GM21423 (cell line): Measurements from ENCODE around the gene PDIK1L.

Experiments used
- ATAC-seq: cut with Tn5 transposase; IDR thresholded peaks from one replicate; pipeline ENCODE4 v1.9.1; 2021; ENCODE audit warnings: mild to moderate bottlenecking, moderate library complexity; ENCODE audit not compliant: unreplicated experiment

The PDIK1L gene

GRCh38 chr1:26153966-26154532 lies 42.4 kb downstream of the PDIK1L start:
- no peak for ATAC-seq

GRCh38 chr1:26154750-26155149 lies 43.1 kb downstream of the PDIK1L start:
- ATAC-seq = no peak

- no peak for ATAC-seq
Measured at GRCh38 chr1:26155370-26156284, 44.0 kb downstream of the PDIK1L start.

DNA sequence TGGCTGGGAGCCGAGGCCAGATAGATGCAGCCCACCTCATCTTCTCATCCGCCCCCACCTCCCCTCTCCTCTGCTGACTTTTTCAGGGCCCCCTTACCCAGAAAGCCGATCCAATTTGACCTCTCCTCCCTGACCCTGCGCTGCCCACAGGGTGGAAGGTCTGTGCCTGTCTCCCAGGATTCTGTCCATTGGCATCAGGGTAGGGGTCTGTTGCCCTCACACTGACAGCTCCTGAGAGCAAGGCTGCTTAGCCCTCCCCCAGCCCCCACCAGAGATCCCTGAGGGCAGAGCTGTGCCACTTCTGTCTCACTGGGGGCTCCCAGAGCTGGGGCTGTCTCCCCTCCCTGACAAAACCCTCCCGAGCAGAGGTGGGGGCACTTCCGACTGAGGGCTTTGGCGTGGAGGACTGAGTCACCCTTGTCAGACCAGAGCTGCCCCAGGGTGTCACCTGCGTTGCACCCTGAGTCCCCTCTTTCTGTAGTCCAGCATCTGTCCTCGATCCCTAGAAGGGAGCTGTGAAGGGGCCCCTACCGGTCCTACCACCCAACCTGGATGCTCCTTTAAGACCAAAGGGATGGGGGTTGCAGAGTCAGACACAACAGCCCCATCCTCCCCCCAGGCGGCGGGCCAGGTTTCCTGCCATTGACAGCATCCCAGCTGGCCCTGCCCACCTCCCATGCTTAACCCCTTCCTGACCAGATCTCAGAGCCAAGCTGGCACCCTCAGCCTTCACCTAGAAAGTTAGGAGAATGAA lies 44.8 kb downstream of the PDIK1L start:
- ATAC-seq = no peak

DNA sequence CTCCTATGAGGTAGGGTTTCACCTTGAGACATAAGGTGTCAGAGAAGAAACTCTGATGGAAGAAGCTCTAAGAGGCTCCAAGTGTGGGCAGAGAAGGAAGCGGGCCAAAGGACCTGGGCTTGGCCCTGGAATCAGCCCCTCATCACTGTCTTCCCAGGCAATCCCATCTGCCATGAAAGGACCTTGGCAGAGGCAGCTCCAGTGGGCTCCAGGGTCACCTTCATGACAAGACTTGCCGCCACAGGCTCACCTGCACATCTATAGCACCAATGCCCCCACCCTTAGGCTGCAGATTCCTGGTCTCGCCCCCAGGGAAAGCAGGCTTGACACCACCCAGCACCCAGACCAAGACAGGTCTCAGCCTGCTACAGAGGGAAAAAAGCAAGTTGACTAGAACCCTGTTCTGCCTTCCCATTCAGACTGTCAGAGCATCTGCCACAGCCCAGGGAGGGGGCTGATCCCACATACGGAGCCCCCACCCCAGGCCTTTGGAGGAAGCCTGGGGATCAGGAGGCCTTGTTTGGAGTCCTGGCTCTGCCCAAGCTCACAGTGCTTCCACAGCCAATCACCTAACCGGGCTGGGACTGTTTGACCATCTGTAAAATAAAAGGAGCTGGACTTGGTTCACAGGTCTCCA lies 46.8 kb downstream of the PDIK1L start:
- ATAC-seq = no peak

- no peak for ATAC-seq
Measured at GRCh38 chr1:26158908-26159742, 47.5 kb downstream of the PDIK1L start, which contains the start of gene FAM110D. TSS of gene FAM110D (plus strand) at chr1:26159079. CDS start at chr1:26161292, 2,213 bp downstream.

- no peak for ATAC-seq
Measured at GRCh38 chr1:26159743-26160039, 48.1 kb downstream of the PDIK1L start.

DNA sequence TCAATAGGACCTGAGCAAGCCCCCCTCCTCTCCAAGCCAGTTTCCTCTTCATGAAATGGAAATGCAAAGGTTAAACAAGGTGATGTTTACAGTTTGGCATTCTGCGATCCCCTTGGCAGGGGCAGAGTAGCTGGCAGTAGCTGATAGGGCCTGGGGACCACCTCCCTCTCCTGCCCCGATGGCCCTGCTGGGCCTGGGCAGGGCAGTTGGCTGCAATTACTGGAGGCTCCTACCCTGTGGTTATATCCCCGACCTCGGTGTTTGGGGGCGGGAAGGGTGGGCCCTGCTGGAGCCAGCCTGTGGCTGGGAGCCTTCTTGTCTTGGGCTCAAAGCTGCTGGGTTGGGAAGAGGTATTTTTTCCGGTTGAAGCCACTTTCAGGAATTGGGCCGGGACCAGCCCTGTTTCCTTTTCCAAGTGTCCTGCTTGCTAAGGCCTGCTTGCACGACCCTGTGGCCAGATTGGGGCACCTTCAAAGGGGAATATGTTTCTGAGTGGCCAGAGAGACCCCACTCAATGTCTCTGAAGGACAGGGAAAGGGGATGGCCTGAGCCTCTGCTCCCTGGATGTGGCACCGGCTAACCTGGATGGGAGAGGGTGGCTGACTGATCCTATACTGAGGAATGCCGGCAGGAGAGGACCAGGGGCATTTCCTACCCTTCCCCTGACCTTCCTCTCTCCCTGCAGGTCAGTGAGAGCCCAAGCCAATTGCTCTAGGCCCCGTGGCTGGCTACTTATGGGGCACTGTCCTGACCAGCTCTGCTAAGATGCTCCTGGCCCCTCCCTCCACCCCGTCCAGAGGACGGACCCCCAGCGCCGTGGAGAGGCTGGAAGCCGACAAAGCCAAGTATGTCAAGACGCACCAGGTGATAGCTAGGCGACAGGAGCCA lies 49.1 kb downstream of the PDIK1L start:
- ATAC-seq = no peak

DNA sequence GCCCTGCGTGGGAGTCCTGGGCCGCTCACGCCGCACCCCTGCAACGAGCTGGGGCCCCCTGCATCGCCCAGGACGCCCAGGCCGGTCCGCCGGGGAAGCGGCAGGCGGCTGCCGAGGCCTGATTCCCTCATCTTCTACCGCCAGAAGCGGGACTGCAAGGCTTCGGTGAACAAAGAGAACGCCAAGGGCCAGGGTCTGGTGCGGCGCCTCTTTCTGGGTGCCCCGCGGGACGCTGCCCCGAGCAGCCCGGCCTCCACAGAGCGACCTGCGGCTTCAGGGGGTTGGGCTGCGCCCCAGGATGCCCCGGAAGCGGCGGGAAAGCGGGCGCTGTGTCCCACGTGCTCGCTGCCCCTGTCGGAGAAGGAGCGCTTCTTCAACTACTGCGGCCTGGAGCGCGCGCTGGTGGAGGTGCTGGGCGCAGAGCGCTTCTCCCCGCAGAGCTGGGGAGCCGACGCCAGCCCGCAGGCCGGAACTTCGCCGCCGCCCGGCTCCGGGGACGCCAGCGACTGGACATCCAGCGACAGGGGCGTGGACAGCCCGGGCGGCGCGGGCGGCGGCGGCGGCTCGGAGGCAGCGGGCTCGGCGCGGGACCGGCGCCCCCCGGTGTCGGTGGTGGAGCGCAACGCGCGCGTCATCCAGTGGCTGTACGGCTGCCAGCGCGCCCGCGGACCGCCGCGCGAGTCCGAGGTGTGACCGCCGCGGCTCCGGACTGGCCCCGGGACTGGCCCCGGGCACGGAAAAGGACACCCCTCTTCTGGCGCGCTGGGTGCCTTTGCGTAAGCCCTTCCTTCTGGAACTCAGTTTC lies 50.0 kb downstream of the PDIK1L start:
- ATAC-seq = no peak

DNA sequence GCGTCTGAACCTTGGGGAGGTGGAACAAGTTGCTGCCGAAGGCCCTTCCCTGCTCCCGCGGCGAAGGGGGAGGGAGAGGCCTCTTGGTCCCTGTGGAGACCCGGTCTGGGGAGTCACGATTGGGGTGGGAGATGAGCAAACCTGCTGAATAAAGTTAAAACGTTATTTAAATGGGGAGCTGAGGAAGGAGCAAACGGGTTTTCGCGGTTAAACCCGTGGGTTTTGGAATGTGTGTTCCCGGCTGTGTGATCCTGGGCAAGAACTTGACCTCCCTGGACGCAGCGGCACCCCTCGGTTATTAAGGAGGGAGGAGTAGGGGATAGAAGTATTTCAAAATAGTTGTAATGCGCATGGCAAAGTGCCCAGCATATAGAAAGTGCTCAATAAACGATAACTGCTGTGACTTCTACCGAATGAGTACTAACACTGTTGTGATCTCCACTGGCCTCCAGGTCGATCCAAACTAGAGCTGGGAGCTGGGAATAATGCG lies 50.6 kb downstream of the PDIK1L start:
- no peak for ATAC-seq

DNA sequence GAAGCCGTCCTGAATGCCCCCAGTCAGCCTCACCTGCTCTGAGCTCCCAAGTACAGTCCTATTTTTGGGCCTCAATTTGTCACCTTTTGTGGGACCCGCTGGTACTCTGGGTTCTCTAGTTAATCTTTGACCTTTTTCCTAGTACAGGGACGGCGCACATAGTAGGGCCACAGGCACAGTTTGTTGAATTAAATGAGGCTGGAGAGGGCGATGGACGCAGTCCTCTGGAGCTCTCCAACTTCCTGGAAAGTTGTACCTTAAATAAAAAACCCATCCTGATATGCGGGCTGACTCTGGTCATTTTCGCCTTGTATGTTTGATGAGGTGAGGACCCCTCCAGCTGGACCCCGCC lies 52.0 kb downstream of the PDIK1L start:
- ATAC-seq = no peak

GRCh38 chr1:26164036-26164860 lies 52.6 kb downstream of the PDIK1L start:
- no peak for ATAC-seq

GRCh38 chr1:26164861-26165842 lies 53.5 kb downstream of the PDIK1L start:
- ATAC-seq = no peak

- ATAC-seq = no peak
Measured at GRCh38 chr1:26166719-26167281, 55.2 kb downstream of the PDIK1L start.

DNA sequence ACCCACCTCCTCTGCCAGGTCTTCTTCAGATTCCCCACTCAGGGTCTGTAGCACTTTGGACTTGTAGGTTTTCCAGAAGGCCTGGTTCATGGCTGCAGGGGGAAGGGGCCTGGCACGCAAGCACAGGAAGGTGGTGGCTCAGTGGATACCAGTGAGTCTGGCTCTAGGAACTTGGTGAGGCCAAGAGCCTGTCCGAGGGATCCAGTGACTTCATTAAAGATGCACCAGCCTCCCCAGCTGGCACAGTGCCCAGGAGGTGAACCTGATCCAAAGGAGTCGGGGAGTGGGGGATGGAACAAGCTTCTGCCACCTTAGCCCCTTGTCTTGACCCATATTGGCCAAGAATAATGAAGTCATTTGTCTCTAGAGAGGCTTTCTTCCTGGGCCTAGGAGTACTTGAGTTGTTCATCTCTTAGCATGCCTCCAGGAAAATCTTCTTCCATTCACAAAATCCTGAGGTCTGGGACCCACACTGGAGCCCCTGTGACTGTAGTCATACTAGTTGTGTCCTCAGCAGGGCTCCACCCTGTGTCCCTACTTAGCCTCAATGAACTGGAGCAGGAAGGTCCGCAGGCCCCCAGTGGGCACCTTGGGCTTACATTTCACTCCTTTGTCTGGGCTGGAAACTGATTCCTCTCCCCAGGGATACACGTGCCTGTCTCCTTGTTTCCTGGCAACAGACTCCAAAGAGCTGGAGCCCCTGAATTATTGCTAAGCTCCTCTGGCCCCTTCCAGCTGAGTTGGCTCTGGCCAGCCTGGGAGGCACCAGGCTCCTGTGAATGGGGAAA lies 57.0 kb downstream of the PDIK1L start, which contains the start of gene C1orf232:
C1orf232 (minus strand) TSS at position 554 of the 788 bp plus-strand sequence; CDS start at position 90, 464 bp downstream.
- ATAC-seq = no peak
